HUES64 (cell line): Measurements from ENCODE around the gene IHH. TPM values are rescaled to one million over a fixed set of nuclear protein-coding genes. Genes with fewer than 3 reads are reported as not detected.
A peak's percentile ranks its signal among the peaks of the same experiment; 100 is the strongest.

ENCODE experiments used
- H3K27ac ChIP-seq: 2 replicates; pipeline ENCODE4 v1.7.0; 2013; ENCODE audit warnings: low read depth, low read length, inconsistent platforms
- H3K27me3 ChIP-seq: 2 replicates; pipeline ENCODE4 v1.6.1; 2013; ENCODE audit warnings: mild to moderate bottlenecking, low read length; ENCODE audit not compliant: insufficient read depth
- H3K36me3 ChIP-seq: 2 replicates; pipeline ENCODE4 v1.6.1; 2013; ENCODE audit warnings: mild to moderate bottlenecking, low read length; ENCODE audit not compliant: insufficient read depth
- H3K4me1 ChIP-seq: 2 replicates; pipeline ENCODE4 v1.6.1; 2013; ENCODE audit warnings: mild to moderate bottlenecking, low read length, moderate library complexity; ENCODE audit not compliant: insufficient read depth
- H3K4me3 ChIP-seq: 2 replicates; pipeline ENCODE4 v1.5.1; 2013; ENCODE audit warnings: mild to moderate bottlenecking, low read length, moderate library complexity
- H3K9ac ChIP-seq: 2 replicates; pipeline ENCODE4 v1.6.1; 2013; ENCODE audit warnings: mild to moderate bottlenecking, low read depth, low read length
- H3K9me3 ChIP-seq: 2 replicates; pipeline ENCODE4 v1.6.1; 2013; ENCODE audit warnings: low read depth, low read length; ENCODE audit not compliant: insufficient read depth
- WGBS: fragments of 150-250, 120-280 bp; methylation state at CpG from one replicate; pipeline ENCODE4 v1.1.7; 2013; ENCODE audit warnings: missing lambda C conversion rate; 5-methylcytosine and 5-hydroxymethylcytosine counted together
- polyA plus RNA-seq, 2 experiments: library from polyadenylated mRNA; stranded (reverse); fragments of 50-300 nt; gene quantifications; one replicate each; pipeline ENCODE4 v1.2.3, GENCODE V29; 2013

The IHH gene
- polyA plus RNA-seq (2013, experiment 1 of 2), result 0.75 TPM
- polyA plus RNA-seq (2013, experiment 2 of 2), result 0.82 TPM

GRCh38 chr2:219060821-219061791 is at the start of gene IHH:
Gene IHH, minus strand, starts transcription at chr2:219060921. Its CDS starts 454 bp downstream, at chr2:219060467.
- H3K9ac ChIP-seq, result no peak within 1 kb of the TSS
- H3K4me1 ChIP-seq, result peaks cover 14% of the 10 kb centered on the region
- no peak within 1 kb of the TSS for H3K27ac ChIP-seq
- H3K36me3 ChIP-seq, result no peaks in the 10 kb centered on the region
- H3K4me3 ChIP-seq, result peak within 1 kb of the TSS; percentile 37
- H3K9me3 ChIP-seq, result no peaks in the 10 kb centered on the region
- WGBS, result 4% methylated on average over 76 of the region's 76 CpGs
- H3K27me3 ChIP-seq, result peaks cover 97% of the 10 kb centered on the region

- H3K36me3 ChIP-seq, result no peaks in the 10 kb centered on the region
- no peak overlapping the region for H3K27ac ChIP-seq
- H3K9me3 ChIP-seq, result no peaks in the 10 kb centered on the region
- H3K9ac ChIP-seq, result no peak overlapping the region
- no peaks in the 10 kb centered on the region for H3K27me3 ChIP-seq
- no peaks in the 10 kb centered on the region for H3K4me1 ChIP-seq
- WGBS, result 37% methylated on average over 2 of the region's 3 CpGs
- no peak overlapping the region for H3K4me3 ChIP-seq
These were observed 48.8 kb upstream of the IHH start for GRCh38 chr2:219109471-219109870.

GRCh38 chr2:219107758-219108157 is 47.0 kb upstream of the IHH start:
- Histone ChIP-seq H3K4me3 (no peak overlapping the region), H3K9me3 (no peaks in the 10 kb centered on the region), H3K27ac (no peak overlapping the region), H3K4me1 (no peaks in the 10 kb centered on the region), H3K27me3 (no peaks in the 10 kb centered on the region), H3K36me3 (no peaks in the 10 kb centered on the region), H3K9ac (no peak overlapping the region)
- WGBS, result 89% methylated on average over 8 of the region's 8 CpGs

GRCh38 chr2:219106251-219106650 is 45.5 kb upstream of the IHH start:
- Histone ChIP-seq H3K27me3 (no peaks in the 10 kb centered on the region), H3K27ac (no peak overlapping the region), H3K9ac (no peak overlapping the region), H3K36me3 (no peaks in the 10 kb centered on the region), H3K9me3 (no peaks in the 10 kb centered on the region), H3K4me1 (no peaks in the 10 kb centered on the region), H3K4me3 (no peak overlapping the region)
- WGBS, result 85% methylated on average over 3 of the region's 3 CpGs

GRCh38 chr2:219104107-219105035 is 43.6 kb upstream of the IHH start:
- H3K4me1 ChIP-seq, result no peaks in the 10 kb centered on the region
- H3K27me3 ChIP-seq, result no peaks in the 10 kb centered on the region
- no peaks in the 10 kb centered on the region for H3K36me3 ChIP-seq
- H3K27ac ChIP-seq, result no peak overlapping the region
- 70% methylated on average over 2 of the region's 4 CpGs for WGBS
- H3K9me3 ChIP-seq, result no peaks in the 10 kb centered on the region
- H3K4me3 ChIP-seq, result no peak overlapping the region
- no peak overlapping the region for H3K9ac ChIP-seq

- Histone ChIP-seq H3K4me1 (no peaks in the 10 kb centered on the region), H3K4me3 (no peak overlapping the region), H3K9ac (no peak overlapping the region), H3K9me3 (no peaks in the 10 kb centered on the region), H3K36me3 (no peaks in the 10 kb centered on the region), H3K27me3 (no peaks in the 10 kb centered on the region), H3K27ac (no peak overlapping the region)
- WGBS, result 67% methylated on average over 1 of the region's 1 CpG
These were observed 38.6 kb upstream of the IHH start for GRCh38 chr2:219099329-219099728.

GRCh38 chr2:219095406-219095935 is 34.8 kb upstream of the IHH start:
- Histone ChIP-seq H3K9ac (no peak overlapping the region), H3K36me3 (no peaks in the 10 kb centered on the region), H3K4me3 (no peak overlapping the region), H3K27me3 (no peaks in the 10 kb centered on the region), H3K27ac (no peak overlapping the region), H3K4me1 (no peaks in the 10 kb centered on the region), H3K9me3 (no peaks in the 10 kb centered on the region)
- 88% methylated on average over 1 of the region's 1 CpG for WGBS

GRCh38 chr2:219094171-219094570 is 33.5 kb upstream of the IHH start:
- no peak overlapping the region for H3K9ac ChIP-seq
- 92% methylated on average over 3 of the region's 3 CpGs for WGBS
- no peaks in the 10 kb centered on the region for H3K36me3 ChIP-seq
- H3K4me3 ChIP-seq, result no peak overlapping the region
- no peaks in the 10 kb centered on the region for H3K4me1 ChIP-seq
- H3K27me3 ChIP-seq, result no peaks in the 10 kb centered on the region
- H3K9me3 ChIP-seq, result no peaks in the 10 kb centered on the region
- no peak overlapping the region for H3K27ac ChIP-seq

- H3K36me3 ChIP-seq, result no peaks in the 10 kb centered on the region
- H3K9ac ChIP-seq, result no peak overlapping the region
- peaks cover 11% of the 10 kb centered on the region for H3K4me1 ChIP-seq
- no peak overlapping the region for H3K4me3 ChIP-seq
- WGBS, result 43% methylated on average over 4 of the region's 4 CpGs
- no peak overlapping the region for H3K27ac ChIP-seq
- H3K9me3 ChIP-seq, result no peaks in the 10 kb centered on the region
- no peaks in the 10 kb centered on the region for H3K27me3 ChIP-seq
These were observed 29.9 kb upstream of the IHH start for GRCh38 chr2:219090436-219091299.

GRCh38 chr2:219089330-219089729 is 28.6 kb upstream of the IHH start:
- no peaks in the 10 kb centered on the region for H3K27me3 ChIP-seq
- no peak overlapping the region for H3K4me3 ChIP-seq
- 96% methylated on average over 3 of the region's 4 CpGs for WGBS
- no peak overlapping the region for H3K9ac ChIP-seq
- H3K36me3 ChIP-seq, result no peaks in the 10 kb centered on the region
- peaks cover 11% of the 10 kb centered on the region for H3K4me1 ChIP-seq
- no peaks in the 10 kb centered on the region for H3K9me3 ChIP-seq
- H3K27ac ChIP-seq, result no peak overlapping the region
